Trophoblast cell (in vitro differentiated cells and primary cell): ENCODE data around the gene NXPH2.

ENCODE experiments used
- DNase-seq, 2 donors: peaks; one replicate each; pipeline ENCODE4 v3.0.0-alpha.2; 2016
- H2AFZ ChIP-seq: 2 replicates; pipeline ENCODE4 v1.6.1; 2013; ENCODE audit warnings: low read length, moderate library complexity, mild to moderate bottlenecking; ENCODE audit not compliant: insufficient read depth, poor library complexity
- H2AK5ac ChIP-seq: 2 replicates; pipeline ENCODE4 v1.6.1; 2013; ENCODE audit warnings: mild to moderate bottlenecking, low read length
- H2BK120ac ChIP-seq: 2 replicates; pipeline ENCODE4 v1.6.1; 2013; ENCODE audit warnings: low read length, mild to moderate bottlenecking, moderate library complexity; ENCODE audit not compliant: insufficient read depth, poor library complexity
- H2BK12ac ChIP-seq: 2 replicates; pipeline ENCODE4 v1.6.1; 2013; ENCODE audit warnings: mild to moderate bottlenecking, low read length, moderate library complexity
- H2BK5ac ChIP-seq: 2 replicates; pipeline ENCODE4 v1.6.1; 2013; ENCODE audit warnings: low read length, low read depth, moderate library complexity, mild to moderate bottlenecking; ENCODE audit not compliant: poor library complexity
- H3K14ac ChIP-seq: 2 replicates; pipeline ENCODE4 v1.6.1; 2013; ENCODE audit warnings: mild to moderate bottlenecking, low read length
- H3K18ac ChIP-seq: 2 replicates; pipeline ENCODE4 v1.6.1; 2013; ENCODE audit warnings: mild to moderate bottlenecking, low read length
- H3K23ac ChIP-seq: 2 replicates; pipeline ENCODE4 v1.6.1; 2013; ENCODE audit warnings: low read length
- H3K27ac ChIP-seq: 2 replicates; pipeline ENCODE4 v1.5.1; 2013; ENCODE audit warnings: low read depth, mild to moderate bottlenecking, inconsistent platforms, low read length, moderate library complexity
- H3K27me3 ChIP-seq: 2 replicates; pipeline ENCODE4 v1.6.1; 2013; ENCODE audit warnings: inconsistent platforms, mild to moderate bottlenecking, low read length, moderate library complexity; ENCODE audit not compliant: insufficient read depth
- H3K36me3 ChIP-seq, 2 experiments: 1 replicate in 1 of 2; 2 replicates in 1 of 2; pipeline ENCODE4 v1.6.1; 2013; ENCODE audit warnings: low read length in 2 of 2, mild to moderate bottlenecking in 2 of 2, moderate library complexity in 1 of 2; ENCODE audit not compliant: insufficient read depth in 2 of 2, control insufficient read depth in 1 of 2
- H3K4ac ChIP-seq: 2 replicates; pipeline ENCODE4 v1.6.1; 2013; ENCODE audit warnings: low read depth, mild to moderate bottlenecking, low read length, moderate library complexity
- H3K4me1 ChIP-seq, 2 experiments: 1 replicate in 1 of 2; 2 replicates in 1 of 2; pipeline ENCODE4 v1.6.1; 2013; ENCODE audit warnings: low read length in 2 of 2, mild to moderate bottlenecking in 2 of 2, moderate library complexity in 1 of 2; ENCODE audit not compliant: insufficient read depth in 2 of 2, control insufficient read depth in 1 of 2
- H3K4me2 ChIP-seq: 2 replicates; pipeline ENCODE4 v1.6.1; 2013; ENCODE audit warnings: inconsistent platforms, mild to moderate bottlenecking, low read length, moderate library complexity
- H3K4me3 ChIP-seq: 2 replicates; pipeline ENCODE4 v1.5.1; 2013; ENCODE audit warnings: mild to moderate bottlenecking, low read depth, low read length, inconsistent platforms
- H3K79me1 ChIP-seq: one replicate; pipeline ENCODE4 v1.6.1; 2013; ENCODE audit warnings: low read length
- H3K79me2 ChIP-seq: 2 replicates; pipeline ENCODE4 v1.6.1; 2013; ENCODE audit warnings: low read length, mild to moderate bottlenecking; ENCODE audit not compliant: control insufficient read depth, insufficient read depth, poor library complexity
- H3K9ac ChIP-seq: 2 replicates; pipeline ENCODE4 v1.6.1; 2013; ENCODE audit warnings: mild to moderate bottlenecking, low read length
- H3K9me3 ChIP-seq: 2 replicates; pipeline ENCODE4 v1.6.1; 2013; ENCODE audit warnings: low read depth, mild to moderate bottlenecking, control low read depth, inconsistent platforms, low read length; ENCODE audit not compliant: insufficient read depth
- H4K12ac ChIP-seq: 2 replicates; pipeline ENCODE4 v1.6.1; 2013; ENCODE audit warnings: low read depth, mild to moderate bottlenecking, low read length, moderate library complexity
- H4K8ac ChIP-seq: 2 replicates; pipeline ENCODE4 v1.6.1; 2013; ENCODE audit warnings: low read depth, mild to moderate bottlenecking, low read length, moderate library complexity
- H4K91ac ChIP-seq: one replicate; pipeline ENCODE4 v1.6.1; 2013; ENCODE audit warnings: low read depth, mild to moderate bottlenecking, low read length, moderate library complexity
- WGBS: extraction: QIAGEN DNeasy Blood & Tissue Kit; methylation state at CpG from one replicate; pipeline ENCODE4 v1.1.7; 2013; ENCODE audit warnings: missing lambda C conversion rate; ENCODE audit not compliant: insufficient read length, insufficient coverage; ENCODE audit errors: extremely low coverage; 5-methylcytosine and 5-hydroxymethylcytosine counted together

Gene NXPH2

GRCh38 chr2:138771534-138771933, 8.7 kb downstream of the NXPH2 start:
- Histone ChIP-seq H3K4ac (peak overlapping the region; percentile 64), H2AK5ac (no peak overlapping the region), H3K4me1 (peaks cover under 1 to 7% of the 10 kb centered on the region in 2 experiments), H3K27me3 (no peaks in the 10 kb centered on the region), H3K4me2 (no peak overlapping the region), H3K9me3 (no peaks in the 10 kb centered on the region), H2AFZ (no peak overlapping the region), H3K27ac (no peak overlapping the region), H2BK5ac (no peak overlapping the region), H3K4me3 (no peak overlapping the region), H3K36me3 (no peaks in the 10 kb centered on the region), H2BK12ac (no peak overlapping the region), H3K18ac (no peak overlapping the region), H4K8ac (no peak overlapping the region), H2BK120ac (no peak overlapping the region), H3K79me1 (peaks cover 2% of the 10 kb centered on the region), H3K14ac (no peak overlapping the region), H4K91ac (no peak overlapping the region), H3K79me2 (peaks cover 4% of the 10 kb centered on the region), H3K9ac (no peak overlapping the region), H4K12ac (no peak overlapping the region), H3K23ac (no peak overlapping the region)
- no peak for DNase-seq
- WGBS = no CpG with 5 or more reads among the region's 4 CpGs

GRCh38 chr2:138767101-138767500, 13.1 kb downstream of the NXPH2 start:
- Histone ChIP-seq H2AFZ (no peak overlapping the region), H3K9me3 (no peaks in the 10 kb centered on the region), H3K4ac (no peak overlapping the region), H2BK120ac (no peak overlapping the region), H4K8ac (no peak overlapping the region), H3K27me3 (no peaks in the 10 kb centered on the region), H3K14ac (no peak overlapping the region), H3K27ac (no peak overlapping the region), H3K4me1 (peaks cover 7 to 15% of the 10 kb centered on the region in 2 experiments), H2AK5ac (no peak overlapping the region), H4K12ac (no peak overlapping the region), H3K4me3 (no peak overlapping the region), H4K91ac (no peak overlapping the region), H3K4me2 (no peak overlapping the region), H3K79me1 (peaks cover 7% of the 10 kb centered on the region), H3K23ac (no peak overlapping the region), H2BK5ac (no peak overlapping the region), H3K18ac (no peak overlapping the region), H3K79me2 (peaks cover 2% of the 10 kb centered on the region), H2BK12ac (no peak overlapping the region), H3K36me3 (no peaks in the 10 kb centered on the region), H3K9ac (no peak overlapping the region)
- WGBS = no CpG with 5 or more reads among the region's 1 CpG
- DNase-seq = no peak

- H3K4me1 ChIP-seq = peaks cover 7 to 13% of the 10 kb centered on the region in 2 experiments
- peak overlapping the region; percentile 29 for H3K18ac ChIP-seq
- H3K27me3 ChIP-seq = no peaks in the 10 kb centered on the region
- no peak overlapping the region for H3K9ac ChIP-seq
- H3K14ac ChIP-seq = no peak overlapping the region
- peak overlapping the region; percentile 27 for H3K27ac ChIP-seq
- WGBS = no CpG with 5 or more reads among the region's 3 CpGs
- no peaks in the 10 kb centered on the region for H3K36me3 ChIP-seq
- no peak overlapping the region for H3K4me3 ChIP-seq
- H4K12ac ChIP-seq = no peak overlapping the region
- H2BK5ac ChIP-seq = no peak overlapping the region
- no peak overlapping the region for H2AK5ac ChIP-seq
- no peak overlapping the region for H2AFZ ChIP-seq
- H3K23ac ChIP-seq = no peak overlapping the region
- peak overlapping the region; percentile 50 for H3K4ac ChIP-seq
- no peak overlapping the region for H4K8ac ChIP-seq
- H3K9me3 ChIP-seq = no peaks in the 10 kb centered on the region
- H2BK120ac ChIP-seq = no peak overlapping the region
- H2BK12ac ChIP-seq = no peak overlapping the region
- H3K79me1 ChIP-seq = peaks cover 9% of the 10 kb centered on the region
- no peak for DNase-seq
- H4K91ac ChIP-seq = no peak overlapping the region
- peaks cover 2% of the 10 kb centered on the region for H3K79me2 ChIP-seq
- no peak overlapping the region for H3K4me2 ChIP-seq
These were observed 13.7 kb downstream of the NXPH2 start for GRCh38 chr2:138766464-138766863.

- H2AFZ ChIP-seq = peak overlapping the region; percentile 39
These were observed 16.2 kb downstream of the NXPH2 start for GRCh38 chr2:138763971-138764370.

More at GRCh38 chr2:138763971-138764370, 16.2 kb downstream of the NXPH2 start:
- Histone ChIP-seq H3K18ac (peak overlapping the region; percentile 94), H3K23ac (no peak overlapping the region), H3K9me3 (no peaks in the 10 kb centered on the region), H3K4me2 (peak overlapping the region; percentile 52), H4K12ac (no peak overlapping the region), H2BK120ac (peak overlapping the region; percentile 99), H3K36me3 (peaks cover 0 to 2% of the 10 kb centered on the region in 2 experiments), H3K27ac (peak overlapping the region; percentile 100), H4K8ac (peak overlapping the region; percentile 87), H2BK5ac (peak overlapping the region; percentile 99), H3K79me1 (peaks cover 7% of the 10 kb centered on the region), H3K4ac (peak overlapping the region; percentile 89), H2BK12ac (peak overlapping the region; percentile 98), H2AK5ac (peak overlapping the region; percentile 86), H3K27me3 (no peaks in the 10 kb centered on the region), H3K9ac (peak overlapping the region; percentile 68), H3K79me2 (peaks cover 2% of the 10 kb centered on the region), H4K91ac (peak overlapping the region; percentile 88), H3K4me1 (peaks cover 11 to 17% of the 10 kb centered on the region in 2 experiments), H3K14ac (peak overlapping the region; percentile 97), H3K4me3 (no peak overlapping the region)
- no peak for DNase-seq
